OCI-M2 (cell line): ENCODE results near the gene TMC3.

Experiments used
- DNase-seq: peaks from one replicate; lab custom pipeline; 2025; ENCODE audit not compliant: unreplicated experiment; lab: John Stamatoyannopoulos, UW

Gene TMC3

GRCh38 chr15:81323944-81324881 is 49.8 kb downstream of the TMC3 start, which contains the start of gene STARD5:
Gene STARD5, minus strand, starts transcription at chr15:81324141. Its CDS starts 42 bp downstream, at chr15:81324099.
- peak; percentile 62 for DNase-seq

- DNase-seq = no peak
Measured at GRCh38 chr15:81323559-81323943, 50.5 kb downstream of the TMC3 start.

- DNase-seq = no peak
Measured at GRCh38 chr15:81322676-81323253, 51.2 kb downstream of the TMC3 start.

DNA sequence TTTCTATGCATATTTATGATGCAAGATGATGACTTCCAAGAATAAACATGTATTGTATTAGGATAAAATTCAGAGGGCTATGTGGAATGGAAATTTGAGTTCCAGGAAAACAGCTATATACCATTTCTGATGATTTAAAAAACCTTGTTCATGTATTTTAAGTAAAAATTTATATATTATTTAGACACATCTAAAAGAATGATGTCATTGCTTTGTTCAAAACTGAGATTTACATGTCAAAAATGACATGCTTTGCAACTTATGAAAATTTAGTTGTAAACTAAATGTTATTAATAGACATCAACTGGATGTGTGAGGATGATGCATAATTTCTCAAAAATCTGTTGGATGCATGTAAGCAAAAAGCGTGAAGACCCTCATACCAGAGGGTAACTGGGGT is 52.3 kb downstream of the TMC3 start:
- DNase-seq = no peak

DNA sequence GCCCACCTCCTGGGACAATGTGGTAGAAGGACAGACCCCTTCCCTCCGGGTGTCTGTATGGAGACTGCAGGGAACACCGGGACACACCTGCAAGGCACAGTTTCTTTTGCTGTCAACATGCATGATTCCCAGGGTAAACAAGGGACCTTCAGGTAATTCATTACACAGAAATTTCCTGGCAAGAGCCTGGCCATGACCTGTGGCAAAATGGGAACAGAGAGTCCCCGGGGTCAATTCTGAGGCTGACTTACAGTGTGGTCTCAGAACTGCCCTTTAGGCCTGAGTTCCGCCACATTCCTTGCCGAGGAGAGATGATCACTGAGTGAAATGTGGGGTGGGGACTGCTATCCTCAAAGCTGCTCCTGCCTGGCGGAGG is 56.4 kb downstream of the TMC3 start:
- no peak for DNase-seq

- no peak for DNase-seq
Measured at GRCh38 chr15:81316267-81316666, 57.7 kb downstream of the TMC3 start.

GRCh38 chr15:81315452-81316175 is 58.4 kb downstream of the TMC3 start:
- no peak for DNase-seq

DNA sequence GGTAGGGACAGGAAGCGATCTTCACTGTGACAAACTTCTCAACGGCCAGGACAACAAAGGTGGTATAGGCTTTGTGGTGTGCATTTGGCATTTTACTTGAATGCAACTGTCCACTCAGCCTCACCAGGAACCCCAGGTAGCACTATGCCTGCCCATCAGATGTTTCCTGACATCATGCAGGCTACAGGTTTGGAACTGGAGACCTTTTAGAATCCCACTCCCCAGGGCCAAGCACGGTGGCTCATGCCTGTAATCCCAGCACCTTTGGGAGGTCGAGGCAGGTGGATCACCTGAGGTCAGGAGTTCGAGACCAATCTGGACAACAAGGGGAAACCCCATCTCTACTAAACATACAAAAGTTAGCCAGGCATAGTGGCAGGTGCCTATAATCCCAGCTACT is 59.6 kb downstream of the TMC3 start:
- no peak for DNase-seq

DNA sequence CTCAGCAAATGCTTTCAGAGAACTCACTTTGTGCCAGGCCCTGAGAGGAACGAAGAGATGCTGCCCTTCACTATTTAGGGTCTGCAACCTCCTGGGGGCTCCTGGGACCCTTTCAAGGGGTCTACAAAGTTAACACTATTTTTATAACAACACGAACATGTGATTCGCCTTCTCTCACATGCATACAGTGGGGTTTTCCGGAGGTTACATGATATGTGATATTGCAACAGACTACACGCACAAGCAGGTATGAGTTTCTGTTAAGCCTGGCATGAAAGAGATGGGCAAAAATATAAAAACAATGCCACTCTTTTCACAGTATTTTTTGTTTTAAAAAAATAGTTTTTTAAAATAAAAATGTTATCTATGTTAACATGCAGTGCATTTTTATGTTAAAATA is 60.3 kb downstream of the TMC3 start:
- no peak for DNase-seq

- DNase-seq = no peak
Measured at GRCh38 chr15:81312790-81313543, 61.0 kb downstream of the TMC3 start.

GRCh38 chr15:81311752-81312464 is 62.1 kb downstream of the TMC3 start:
- DNase-seq = no peak

DNA sequence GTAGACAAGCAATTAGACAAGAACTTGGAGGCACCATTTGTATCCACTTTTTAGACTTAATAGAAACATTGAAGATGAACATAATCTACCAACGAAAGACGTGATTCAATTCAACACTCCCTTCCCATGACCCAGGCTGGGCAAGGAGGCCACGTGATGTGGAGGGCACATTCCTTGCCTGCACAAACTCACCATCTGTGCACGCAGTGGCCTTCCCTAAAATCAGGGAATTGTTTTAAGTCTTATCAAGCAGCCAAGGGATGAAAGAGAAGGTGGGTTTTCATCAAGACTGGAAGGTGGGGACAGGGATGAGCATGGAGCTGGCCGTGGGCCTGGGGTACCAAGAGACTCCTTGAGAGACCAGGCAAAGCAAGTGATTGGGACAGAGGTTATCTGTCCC is 63.5 kb downstream of the TMC3 start:
- DNase-seq = no peak

- DNase-seq = no peak
Measured at GRCh38 chr15:81309647-81310450, 64.2 kb downstream of the TMC3 start.

DNA sequence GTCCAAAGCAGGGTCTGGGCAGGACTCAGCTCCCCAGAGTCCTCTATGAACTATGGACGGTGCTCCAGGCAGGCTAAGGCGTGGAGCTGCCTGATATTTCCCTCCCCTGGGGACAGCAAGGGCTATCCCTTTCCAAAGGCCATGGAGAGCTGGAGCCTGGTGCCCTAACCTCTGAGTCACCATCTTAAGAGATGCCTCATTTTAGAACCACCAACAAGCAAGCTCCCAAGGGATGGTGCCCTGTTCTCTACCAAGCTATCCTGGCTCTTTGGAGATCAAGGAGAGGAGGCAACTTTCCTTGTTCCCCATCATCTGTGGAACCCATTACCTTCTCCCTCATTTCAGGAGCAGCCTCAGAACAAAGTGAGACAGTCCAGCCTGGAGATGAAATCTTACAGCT is 65.8 kb downstream of the TMC3 start:
- DNase-seq = no peak

DNA sequence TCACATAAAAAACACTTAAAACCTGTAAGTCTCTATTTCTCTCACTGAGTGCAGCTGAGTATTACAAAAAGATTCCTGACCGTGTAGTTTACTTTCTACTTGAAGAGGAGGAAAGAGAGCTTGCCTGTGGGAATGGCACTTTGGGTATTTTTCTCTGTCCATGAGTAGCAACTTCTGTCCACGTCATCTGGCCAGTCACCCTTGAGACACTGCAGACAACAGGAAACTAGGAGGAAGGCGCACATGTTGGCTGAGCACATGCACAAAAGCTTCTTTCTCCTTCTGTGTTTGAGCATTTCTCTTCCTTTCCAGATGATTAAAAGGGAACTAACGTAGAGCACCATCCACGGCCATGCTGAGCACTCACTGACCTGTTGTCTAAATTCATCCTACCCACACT is 69.8 kb downstream of the TMC3 start:
- no peak for DNase-seq

- no peak for DNase-seq
Measured at GRCh38 chr15:81303244-81304225, 70.5 kb downstream of the TMC3 start.

DNA sequence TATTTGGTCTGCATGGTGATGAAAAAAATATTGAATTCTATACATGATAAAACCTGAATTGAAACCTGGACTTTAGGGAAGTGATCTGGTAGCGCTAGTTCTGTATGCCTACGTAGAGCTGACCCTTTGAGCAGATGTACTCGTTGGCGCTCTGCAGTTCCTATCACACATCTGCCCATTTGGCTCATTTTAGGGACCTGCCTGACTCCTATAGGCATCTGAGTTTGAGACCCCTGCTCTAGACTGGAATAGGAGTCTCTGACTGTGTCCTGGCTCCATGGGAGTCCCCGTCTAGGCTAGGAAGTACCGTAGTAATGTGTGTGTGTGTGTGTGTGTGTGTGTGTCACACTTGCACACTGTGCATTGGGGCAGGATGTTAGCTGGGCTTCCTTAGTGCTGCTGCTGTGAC is 71.3 kb downstream of the TMC3 start:
- no peak for DNase-seq

DNA sequence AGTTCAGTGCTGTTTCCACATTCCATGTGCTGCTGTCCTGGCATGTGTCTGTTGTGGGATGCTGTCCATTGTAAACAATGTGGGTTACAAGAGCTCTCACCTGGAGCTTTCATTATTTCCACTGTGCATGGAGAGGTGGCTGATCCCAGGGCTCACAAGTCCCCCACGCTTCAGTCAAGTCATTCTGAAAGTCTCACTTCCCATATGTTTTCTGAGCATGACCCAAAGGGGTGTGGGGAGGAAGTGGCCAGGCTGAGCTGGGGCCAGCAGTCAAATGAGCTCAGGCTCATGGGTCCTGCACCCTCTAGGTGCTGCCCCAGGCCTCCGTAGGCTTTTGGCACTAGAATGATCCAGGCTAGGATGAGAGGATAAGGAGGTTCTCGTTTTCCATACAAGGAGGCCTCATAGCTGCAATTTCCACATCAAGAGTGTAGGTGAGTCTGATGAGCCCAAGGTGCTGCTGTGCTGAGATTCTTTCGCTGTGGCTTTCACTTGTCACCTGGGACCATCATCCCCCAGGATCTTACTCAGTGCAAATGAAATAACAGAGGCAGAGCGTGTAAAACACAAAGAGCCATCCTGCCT is 72.1 kb downstream of the TMC3 start:
- no peak for DNase-seq
